ENCODE data around the gene PRAMEF6.
"Not testable (repeated sequence)": the region's sequence is repeated elsewhere in the genome, so short reads cannot be mapped to it uniquely, and the experiment has no call there.

Gene PRAMEF6

DNA sequence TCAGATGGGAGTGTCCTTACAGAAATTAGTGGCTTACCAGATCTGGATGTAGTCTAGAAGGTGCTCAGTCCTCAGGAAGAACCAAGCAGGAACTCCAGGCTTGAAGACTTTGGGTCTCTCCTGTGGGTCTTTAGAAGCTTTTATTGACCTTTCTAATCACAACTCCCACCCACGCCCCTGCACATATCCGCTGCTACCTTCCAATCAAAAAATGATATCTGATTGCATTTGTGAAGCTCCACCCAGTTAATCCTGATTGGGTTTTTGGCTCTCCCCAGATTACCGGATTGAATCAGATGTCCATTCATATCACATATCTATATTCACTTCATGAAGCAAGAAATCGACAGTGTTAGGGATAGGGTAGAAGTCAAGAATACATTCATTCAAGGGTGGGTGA, at the start of gene PRAMEF6:
PRAMEF6 (minus strand) TSS at position 101 of the 400 bp plus-strand sequence. CDS start 5,062 bp downstream, outside the sequence.
- DNase-seq = not testable (repeated sequence)

DNA sequence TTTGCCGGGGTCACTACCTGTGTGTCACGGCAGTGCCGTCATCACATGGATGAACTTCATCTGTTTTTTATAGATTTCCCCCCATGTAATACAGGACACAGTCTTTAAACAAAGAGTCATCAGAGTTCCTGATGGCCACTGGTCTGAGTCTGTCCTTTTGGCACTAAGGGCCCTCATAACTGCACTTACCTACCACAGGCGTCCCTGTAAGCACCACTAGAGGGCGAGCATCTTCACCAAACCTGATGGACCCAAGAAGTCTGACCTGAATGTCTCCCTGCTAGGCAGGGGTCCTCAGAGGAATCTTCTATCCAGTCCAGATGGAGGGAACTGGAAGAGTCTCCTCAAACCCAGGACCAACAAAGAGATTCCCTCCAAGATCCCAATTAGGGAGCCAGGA, 23.0 kb downstream of the PRAMEF6 start:
- not testable (repeated sequence) for DNase-seq

DNA sequence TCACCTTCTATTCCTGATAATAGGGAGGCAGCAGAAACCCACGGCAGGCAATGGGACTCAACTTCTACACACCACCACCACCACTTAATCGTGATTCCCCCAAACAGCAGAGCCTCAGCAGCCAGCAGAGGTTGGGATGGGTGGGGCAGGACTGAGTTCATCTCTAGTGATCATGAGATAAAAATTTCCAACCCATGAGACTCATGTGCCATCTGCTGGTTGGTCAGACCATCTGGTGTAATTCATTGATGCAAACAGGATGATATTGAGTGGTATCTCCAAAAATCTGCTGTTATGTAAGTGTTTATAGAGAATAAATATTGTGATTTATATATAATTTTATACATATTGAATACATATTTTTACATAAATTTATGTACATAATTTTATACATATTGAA, 25.6 kb downstream of the PRAMEF6 start:
- DNase-seq = not testable (repeated sequence)

DNA sequence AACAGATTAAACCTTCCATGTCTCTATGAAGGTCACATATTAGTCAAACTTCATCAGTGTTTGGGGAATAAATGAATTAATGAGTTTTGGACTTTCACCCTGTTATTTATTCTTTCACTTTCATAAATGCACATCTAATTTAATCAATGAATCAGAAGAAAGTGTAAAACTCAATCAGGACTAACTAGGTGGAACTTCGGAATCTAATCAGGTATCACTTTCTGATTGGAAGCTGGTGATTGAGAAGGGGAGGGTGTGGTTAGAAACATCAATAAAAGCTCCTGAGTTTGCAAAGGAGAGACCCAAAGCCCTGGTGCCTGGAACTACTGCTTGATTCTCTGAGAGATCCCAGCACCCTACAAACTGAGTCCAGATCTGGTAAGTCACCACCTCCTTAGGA, 31.1 kb downstream of the PRAMEF6 start, which contains the start of gene PRAMEF7:
PRAMEF7 (plus strand) TSS at position 301 of the 400 bp plus-strand sequence. CDS start 1,083 bp downstream, outside the sequence.
- DNase-seq = not testable (repeated sequence)

DNA sequence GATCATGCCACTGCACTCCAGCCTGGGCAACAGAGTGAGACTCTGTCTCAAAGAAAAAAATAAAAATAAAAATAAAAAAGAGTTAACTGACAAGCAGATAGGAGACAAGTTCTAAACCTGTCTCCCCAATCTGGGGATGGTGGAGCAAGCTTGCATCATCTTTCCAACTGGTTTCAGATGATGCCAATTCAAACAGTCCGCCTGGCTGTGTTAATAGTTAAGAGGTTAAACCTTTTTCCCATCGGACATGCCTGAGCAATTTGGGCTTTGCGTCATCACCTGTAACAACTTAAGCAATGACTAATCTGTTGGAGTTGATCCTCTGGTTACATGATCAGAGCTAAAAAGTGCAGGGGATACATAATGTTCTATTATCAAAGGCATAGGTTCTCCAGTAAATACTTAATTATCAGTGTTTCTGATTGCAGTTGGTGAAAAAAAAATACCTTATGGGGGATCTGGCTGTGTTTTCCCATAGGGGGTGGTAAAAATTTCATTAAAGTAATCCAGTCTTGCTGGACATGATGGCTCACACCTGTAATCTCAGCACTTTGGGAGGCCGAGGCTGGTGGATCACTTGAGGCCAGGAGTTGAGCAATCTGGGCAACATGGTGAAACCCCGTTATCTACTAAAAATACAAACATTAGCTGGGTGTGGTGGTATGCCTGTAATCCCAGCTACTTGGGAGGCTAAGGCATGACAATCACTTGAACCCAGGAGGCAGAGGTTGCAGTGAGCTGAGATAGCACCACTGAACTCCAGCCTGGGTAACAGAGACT, 43.4 kb downstream of the PRAMEF6 start:
- DNase-seq = not testable (repeated sequence)

DNA sequence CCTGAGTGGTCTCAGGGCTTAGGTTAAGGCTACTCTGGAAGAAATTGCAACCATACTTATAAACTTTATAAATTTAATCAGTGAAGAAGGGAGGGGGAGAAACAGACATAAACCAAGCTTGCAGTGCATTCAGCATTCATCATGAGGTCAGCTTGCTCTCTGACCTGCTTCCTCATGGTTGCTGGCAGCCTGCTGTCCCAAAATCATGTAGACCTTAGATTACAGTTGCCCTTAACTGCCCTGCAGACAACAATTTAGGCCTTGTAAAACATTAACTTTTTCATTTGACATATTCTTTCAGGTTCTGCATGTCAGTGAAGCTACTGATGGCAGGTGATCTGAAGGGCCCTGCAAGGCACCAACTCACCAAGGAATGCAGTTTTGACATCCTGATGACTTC, 48.2 kb downstream of the PRAMEF6 start:
- not testable (repeated sequence) for DNase-seq

DNA sequence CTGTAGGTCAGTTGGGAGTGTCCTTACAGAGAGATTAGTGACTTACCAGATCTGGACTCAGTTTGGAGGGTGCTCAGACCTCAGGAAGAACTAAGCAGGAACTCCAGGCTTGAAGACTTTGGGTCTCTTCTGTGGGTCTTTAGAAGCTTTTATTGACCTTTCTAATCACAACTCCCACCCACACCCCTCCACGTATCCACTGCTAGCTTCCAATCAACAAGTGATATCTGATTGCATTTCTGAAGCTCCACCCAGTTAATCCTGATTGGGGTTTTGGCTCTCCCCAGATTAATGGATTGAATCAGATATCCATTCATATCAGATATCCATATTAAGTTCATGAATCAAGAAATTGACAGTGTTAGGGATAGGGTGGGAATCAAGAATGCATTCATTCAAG, 49.2 kb downstream of the PRAMEF6 start, which contains the start of gene PRAMEF10:
PRAMEF10 (minus strand) TSS at position 101 of the 400 bp plus-strand sequence. CDS start 2,423 bp downstream, outside the sequence.
- not testable (repeated sequence) for DNase-seq
